ENCODE data around the gene GET3.

The GET3 gene

DNA sequence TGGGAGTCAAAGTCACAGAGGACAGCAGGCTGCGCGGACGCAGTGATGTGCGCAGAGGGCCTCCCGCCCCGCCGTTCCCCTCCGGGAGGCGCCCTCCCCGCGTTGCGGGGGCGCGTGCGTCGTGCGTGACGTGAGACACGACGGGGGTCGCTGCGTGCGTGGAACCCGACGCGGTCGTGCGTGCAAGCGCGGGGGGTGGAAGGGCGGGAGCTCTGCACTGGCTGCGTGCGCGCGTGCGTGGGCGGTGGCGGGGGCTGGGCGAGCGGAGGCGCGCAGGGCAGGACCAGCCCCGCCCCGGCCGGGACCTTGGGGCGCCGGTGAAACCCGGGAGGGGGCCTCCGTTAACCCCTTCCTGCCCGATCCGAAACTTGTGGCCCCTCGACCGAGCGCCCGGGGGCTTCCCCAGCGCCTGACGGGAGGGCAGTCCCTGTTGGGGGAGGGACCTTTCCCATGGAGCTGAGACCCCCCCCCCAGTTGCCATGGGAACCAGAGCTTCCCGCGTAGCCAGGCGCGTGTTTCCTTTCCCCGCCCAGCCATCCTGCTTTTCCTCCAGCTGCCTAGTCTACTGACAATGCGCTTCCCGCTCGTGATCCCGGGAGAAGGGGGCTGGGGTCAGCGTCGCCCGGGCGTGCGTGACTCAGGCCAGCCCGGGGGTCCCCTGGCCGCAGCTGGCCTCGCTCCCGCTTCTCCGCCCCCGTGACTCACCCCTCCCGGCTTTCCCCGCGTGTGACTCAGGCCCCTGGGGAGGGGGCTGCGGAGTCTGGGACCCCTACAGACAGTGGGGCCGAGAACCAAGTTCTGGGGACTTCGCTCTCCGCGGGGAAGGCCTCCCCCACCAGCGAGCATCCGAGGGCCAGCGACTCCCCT is 45.4 kb downstream of the GET3 start:
- peak; percentile 89 for DNase-seq

DNA sequence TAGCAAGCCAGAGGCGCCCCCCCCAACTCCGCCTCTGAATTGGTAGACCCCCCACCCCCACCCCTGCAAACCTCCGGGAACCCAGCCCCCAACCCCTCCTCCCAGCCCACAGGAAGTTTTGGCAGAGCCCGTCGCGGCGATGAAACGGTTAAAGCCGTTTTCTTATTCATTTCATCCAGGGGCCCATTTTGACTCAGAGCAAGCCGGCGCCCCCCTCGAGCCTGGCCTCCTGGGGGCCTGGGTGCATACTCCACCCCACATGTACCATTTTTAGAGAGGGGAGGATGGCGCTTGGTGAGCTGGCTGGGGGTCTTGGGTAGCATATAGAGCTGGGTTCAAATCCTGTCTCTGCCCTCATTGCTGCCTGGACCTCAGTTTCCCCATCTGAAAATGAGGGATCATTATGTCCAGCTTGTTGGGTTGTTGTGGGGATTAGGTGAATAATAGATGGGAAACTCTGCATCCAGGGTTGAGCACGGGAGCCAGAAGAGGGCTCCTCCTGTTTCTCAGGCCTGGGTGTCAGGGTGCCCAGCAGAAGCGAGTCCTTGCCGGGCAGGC is 46.1 kb downstream of the GET3 start:
- DNase-seq, result peak; percentile 84

DNA sequence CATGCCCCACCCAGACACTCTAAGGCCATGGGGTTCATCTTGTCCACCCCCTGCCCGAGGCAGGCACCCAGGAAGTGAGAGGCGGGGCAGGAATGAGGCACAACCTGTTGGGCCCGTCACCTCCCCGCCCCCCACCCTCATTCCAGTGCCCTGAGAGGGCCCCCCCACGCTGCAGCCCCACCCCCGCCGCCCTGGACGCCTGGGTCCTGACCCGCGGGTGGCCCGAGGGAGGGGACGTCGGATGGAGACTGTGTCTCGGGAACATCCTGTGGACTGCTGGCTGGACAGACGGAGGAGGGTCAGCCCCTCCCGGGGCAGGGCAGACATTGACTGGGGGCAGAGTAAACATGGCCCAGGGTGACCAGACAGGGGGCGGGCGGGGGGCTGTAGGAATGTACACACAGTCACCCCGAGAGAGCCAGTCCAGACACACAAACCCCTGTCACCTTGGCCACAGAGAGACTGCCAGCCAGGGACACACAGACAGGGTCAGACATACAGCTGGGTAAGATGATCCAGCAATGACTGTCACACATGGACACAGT is 46.6 kb downstream of the GET3 start:
- DNase-seq, result no peak

DNA sequence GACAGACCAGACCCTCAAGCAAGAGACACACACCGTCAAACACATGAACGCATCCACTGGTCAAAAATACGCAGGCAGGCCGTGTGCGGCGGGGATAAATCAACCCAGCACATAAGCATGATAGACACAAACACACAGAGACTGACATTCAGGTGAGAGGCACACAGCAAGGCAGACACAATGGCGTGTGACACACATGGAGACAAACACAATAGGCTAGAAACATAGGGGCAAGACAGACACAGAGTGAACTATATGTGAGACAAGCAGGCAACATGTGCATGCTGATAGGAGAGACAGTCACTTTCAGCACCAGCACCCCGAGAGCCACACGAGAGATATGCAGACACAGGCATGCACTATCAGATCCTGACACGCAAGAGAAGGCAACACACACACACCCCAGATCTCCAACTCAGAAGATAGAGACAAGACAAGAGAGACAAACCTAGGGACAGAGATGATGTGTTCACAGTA is 47.1 kb downstream of the GET3 start:
- DNase-seq, result no peak

DNA sequence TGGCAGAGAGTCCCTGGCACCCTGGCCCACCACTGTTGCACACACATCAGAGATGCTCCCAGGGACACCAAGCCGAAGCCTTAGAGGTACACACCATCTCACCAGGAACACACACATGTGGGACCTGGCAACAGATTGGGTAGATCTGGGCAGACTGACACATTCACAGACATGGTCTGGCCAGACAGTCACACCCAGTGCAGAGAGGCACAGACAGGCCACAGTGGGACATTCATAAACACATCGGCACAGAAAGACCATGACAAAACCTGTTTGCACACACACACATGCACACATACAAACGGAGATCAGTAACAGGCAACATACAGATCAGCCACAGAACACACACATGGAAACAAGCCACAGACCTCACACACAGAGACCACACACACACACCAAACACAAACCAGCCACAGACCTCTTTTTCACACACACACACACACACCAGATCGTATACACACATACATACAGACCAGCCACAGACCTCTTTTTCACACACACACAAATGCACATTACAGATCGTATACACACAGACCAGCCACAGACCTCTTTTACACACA is 47.7 kb downstream of the GET3 start:
- no peak for DNase-seq

DNA sequence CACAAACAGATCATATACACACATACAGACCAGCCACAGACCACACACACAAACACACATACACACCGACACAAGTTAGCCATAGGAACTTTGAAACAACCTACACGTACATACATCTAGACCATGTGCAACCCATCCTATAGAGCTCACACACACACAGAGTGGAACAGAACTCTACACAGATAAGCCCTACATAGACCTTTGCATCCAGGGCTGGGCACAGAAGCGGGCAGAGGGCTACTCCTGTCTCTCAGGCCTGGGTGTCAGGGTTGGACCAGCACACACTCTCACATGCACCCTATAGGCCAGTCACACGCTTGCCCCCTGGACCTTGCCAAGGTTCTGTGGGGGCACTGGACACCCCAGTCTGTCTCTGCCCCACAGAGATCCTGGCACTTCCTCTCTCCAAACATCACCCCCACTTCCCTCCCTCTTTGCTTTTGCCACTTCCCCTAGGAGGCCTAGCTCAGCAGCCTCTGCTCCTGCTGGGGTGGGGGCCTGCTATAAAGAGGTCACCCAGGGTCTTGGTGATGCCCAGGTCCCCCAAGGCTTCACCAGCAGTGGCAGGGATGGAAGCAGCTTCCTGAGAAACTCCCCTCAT is 48.2 kb downstream of the GET3 start:
- no peak for DNase-seq

DNA sequence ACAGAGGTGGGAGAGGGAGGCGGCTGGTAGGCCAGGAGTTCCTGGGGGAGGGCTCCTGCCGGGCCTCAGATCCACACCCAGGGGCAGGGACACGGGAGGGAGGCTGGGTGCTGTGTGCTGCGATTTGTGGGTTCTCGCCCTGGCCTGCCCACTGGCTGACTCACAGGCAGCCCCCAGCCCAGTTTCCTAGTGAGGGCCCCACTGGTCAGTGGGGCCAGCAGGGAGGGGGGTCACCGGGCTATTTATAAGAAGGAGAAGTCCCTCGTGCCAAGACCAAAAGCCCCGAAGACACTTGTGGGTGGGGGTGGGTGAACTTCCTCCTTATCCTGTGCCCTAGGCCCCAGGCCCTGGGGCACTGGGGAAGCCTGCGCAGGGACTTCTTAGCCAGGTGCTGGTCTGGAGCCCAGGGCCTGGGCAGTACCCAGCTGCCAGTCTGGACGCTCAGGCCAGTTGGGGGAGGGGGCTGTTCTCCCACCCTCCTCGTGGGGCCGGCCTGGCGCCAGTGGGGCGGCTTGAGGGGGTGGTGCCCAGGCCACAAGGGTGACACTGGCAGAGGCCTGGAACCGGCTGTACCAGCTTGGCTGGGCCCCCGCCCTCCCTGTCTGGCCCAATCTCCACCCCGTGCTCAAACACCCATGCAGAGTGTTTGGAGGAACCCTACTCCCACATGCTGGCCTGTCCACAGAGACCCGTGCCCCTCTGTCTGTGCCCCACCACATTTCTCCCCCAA is 49.0 kb downstream of the GET3 start:
- DNase-seq, result no peak

DNA sequence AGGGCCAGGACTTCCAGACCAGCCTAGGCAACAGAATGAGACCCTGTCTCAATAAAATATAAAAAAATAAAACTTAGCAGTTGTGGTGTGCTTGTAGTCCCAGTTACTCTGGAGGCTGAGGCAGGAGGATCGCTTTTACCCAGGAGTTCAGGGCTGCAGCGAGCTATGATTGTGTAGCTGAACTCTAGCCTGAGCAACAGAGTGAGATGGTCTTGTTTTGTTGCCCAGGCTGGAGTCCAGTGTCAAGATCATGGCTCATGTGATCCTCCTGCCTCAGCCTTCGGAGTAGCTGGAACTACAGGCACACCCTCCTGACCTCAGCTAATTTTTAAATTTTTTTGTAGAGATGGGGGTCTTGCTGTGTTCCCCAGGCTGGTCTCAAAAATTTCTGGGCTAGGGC is 49.7 kb downstream of the GET3 start:
- DNase-seq, result no peak

DNA sequence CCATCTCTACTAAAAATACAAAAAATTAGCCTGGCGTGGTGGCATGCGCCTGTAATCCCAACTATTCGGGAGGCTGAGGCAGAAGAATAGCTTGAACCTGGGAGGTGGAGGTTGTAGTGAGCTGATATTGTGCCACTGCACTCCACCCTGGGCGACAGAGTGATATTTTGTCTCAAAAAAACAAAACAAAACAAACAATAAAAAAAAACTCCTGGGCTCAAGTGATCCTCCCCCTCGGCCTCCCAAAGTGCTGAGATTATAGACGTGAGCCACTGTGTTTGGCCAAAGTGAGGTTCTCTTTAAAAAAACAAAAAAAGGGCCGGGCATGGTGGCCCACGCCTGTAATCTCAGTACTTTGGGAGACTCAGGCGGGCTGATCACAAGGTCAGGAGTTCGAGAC is 50.2 kb downstream of the GET3 start:
- no peak for DNase-seq

DNA sequence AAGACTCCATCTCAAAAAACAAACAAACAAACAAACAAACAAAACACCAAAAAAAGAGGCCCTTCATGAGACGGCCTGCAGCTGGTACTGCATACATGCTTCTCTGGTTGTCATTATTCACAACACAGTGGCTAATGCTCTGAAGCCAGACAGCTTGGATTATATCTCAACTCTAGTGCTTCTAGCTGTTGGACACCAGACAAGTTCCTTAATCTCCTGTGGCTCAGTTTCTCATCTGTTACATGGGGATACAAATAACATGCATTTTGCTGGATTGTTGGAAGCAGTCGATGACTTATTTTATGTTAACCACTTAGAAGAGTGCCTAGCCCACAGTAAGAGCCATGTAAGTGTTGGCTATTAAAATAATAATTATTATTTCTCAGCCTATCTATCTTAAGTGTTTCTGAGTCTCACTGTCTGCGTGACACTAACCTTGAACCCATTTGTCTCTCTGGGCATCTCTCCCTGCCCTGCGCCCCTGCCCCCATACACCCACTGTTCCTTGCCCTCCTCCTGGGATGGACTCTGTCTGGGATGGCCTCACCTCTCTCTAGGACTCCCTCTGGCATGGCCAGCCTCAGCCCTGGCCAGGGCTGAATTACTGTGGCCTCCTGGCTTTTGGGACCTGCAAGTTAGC is 50.9 kb downstream of the GET3 start:
- DNase-seq, result no peak

DNA sequence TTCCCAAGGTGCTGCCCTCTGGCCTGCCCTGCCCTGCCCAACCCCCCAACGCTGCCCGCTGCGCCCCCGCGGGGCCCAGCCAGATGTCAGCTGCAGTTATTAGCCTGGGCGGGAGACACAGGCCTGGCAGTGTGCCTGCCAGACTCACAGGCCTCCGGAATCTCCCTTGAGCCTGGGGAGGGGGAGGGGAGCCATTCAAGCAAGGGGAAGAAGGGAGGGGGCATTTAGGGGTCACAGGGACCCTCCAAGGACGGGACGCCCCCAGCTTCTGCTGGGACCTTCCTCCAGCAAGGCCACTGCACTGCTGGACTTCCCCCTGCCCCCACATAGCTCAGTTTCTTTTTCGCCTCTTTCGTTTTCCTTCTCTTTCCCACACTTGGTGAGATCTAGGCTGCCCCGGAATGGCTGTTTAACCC is 51.4 kb downstream of the GET3 start:
- DNase-seq, result no peak

DNA sequence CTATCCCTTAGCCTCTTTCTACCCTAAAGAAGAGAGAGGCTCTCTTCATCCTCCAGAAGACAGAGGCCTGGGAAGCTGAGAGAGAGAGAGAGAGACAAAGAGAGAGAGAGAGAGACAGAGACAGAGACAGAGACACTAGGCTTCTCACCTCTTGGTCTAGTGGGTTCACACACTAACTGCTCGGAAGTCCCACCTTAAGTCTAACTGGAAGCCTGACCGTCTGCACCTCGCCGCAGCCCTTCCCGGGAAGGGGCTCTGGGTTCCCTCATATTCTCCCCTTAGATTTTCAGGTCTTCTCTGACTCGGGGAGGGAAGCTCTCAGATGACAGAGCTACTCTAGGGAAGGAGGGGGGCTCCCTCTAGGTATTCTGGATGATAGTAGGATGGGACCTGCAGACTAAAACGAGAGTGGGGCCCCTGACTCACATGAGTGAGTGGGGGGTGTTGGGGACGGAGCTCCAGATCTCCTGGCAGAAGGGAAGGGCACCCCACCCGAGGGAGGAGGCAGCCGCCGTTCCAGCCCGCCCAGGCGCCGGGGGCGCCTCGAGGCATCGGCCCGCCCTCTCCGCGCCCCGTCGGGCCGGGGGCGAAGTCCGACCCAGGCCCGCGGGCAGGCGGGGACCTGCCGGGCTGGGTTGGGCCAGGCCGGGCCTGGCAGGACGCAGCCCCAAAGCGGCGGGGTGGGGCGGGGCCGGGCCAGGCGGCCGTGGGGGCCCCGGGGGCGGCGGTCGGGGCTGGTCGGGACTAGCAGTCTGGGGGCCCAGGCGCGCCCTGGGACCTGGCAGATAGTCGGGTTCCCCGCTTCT is 52.0 kb downstream of the GET3 start:
- DNase-seq, result peak; percentile 52

DNA sequence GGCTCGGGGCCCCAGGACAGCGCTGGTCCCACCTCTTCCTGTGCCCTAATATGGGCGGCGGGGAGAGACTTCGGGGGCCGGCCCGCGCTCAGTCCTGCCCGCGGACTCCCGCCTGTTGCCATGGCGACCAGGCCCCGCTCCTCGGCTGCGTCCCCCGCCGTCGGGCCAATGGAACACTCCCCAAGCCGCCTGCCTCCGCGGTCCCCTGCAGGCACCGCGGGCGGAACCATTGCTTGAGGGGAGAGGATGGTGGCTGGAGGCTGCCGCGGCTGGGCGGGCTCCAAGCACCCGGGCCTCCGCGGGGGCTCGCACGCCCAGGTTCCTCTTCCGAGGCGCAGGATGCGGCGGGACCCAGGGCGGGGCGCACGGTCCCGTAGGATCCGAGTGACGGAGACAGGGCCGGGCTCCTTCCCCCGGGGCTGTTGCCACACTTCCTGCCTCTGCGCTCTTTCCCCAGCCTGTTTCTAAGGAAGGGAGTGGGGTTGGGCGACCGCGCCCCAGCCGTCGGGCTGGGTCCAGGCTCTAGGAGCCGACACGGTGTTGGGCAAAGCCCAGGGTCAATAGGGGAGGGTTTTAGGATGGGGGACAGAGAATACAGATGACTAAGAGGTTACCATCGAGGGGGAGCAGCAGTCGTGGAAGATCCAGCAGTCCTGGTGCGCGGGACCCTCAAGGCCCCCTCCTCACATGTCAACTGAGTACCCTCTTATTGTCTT is 52.8 kb downstream of the GET3 start:
- peak; percentile 98 for DNase-seq

DNA sequence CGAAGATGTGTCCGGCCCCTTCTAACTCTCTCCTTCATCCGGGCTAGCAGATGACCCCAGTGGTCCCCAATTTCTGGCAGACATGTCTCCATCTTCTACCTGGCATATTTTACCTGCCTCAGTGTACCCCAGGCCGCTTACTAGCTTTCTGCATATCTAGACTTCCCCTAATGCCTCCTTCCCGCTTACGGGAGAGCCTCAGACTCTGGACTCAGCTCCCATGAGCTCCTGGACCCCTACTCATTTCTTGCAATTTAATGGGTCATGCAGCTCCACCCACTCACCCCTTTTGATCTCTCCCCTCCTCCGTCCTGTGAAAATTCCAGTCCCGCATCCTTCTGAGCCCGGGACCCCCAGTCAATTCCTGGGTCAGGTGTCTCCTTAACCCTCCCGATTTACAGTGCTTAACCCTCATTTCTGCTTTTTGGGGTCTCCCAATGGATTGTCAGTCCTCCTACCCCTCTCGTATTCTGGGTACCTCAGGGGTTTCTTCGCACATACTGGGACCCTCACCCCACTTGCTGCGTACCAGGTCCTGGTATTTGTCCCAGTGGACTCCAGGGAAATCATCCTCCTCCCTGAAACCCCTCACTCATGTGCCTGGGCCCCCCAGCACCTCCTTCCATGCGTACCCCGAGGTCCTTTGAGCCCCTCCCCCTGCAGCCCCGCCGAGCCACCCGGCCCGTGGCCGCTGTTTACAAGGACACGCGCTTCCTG is 53.5 kb downstream of the GET3 start:
- no peak for DNase-seq

DNA sequence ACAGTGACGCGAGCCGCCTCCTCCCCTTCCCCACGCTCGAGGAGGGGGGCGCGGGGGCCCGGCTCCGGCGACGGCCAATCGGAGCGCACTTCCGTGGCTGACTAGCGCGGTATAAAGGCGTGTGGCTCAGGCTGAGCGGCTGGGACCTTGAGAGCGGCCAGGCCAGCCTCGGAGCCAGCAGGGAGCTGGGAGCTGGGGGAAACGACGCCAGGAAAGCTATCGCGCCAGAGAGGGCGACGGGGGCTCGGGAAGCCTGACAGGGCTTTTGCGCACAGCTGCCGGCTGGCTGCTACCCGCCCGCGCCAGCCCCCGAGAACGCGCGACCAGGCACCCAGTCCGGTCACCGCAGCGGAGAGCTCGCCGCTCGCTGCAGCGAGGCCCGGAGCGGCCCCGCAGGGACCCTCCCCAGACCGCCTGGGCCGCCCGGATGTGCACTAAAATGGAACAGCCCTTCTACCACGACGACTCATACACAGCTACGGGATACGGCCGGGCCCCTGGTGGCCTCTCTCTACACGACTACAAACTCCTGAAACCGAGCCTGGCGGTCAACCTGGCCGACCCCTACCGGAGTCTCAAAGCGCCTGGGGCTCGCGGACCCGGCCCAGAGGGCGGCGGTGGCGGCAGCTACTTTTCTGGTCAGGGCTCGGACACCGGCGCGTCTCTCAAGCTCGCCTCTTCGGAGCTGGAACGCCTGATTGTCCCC is 54.2 kb downstream of the GET3 start, which contains the start of gene JUNB:
JUNB (plus strand) TSS at position 142 of the 706 bp plus-strand sequence; CDS start at position 428, 286 bp downstream.
- DNase-seq, result peak; percentile 97

DNA sequence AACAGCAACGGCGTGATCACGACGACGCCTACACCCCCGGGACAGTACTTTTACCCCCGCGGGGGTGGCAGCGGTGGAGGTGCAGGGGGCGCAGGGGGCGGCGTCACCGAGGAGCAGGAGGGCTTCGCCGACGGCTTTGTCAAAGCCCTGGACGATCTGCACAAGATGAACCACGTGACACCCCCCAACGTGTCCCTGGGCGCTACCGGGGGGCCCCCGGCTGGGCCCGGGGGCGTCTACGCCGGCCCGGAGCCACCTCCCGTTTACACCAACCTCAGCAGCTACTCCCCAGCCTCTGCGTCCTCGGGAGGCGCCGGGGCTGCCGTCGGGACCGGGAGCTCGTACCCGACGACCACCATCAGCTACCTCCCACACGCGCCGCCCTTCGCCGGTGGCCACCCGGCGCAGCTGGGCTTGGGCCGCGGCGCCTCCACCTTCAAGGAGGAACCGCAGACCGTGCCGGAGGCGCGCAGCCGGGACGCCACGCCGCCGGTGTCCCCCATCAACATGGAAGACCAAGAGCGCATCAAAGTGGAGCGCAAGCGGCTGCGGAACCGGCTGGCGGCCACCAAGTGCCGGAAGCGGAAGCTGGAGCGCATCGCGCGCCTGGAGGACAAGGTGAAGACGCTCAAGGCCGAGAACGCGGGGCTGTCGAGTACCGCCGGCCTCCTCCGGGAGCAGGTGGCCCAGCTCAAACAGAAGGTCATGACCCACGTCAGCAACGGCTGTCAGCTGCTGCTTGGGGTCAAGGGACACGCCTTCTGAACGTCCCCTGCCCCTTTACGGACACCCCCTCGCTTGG is 55.0 kb downstream of the GET3 start:
- peak; percentile 89 for DNase-seq

DNA sequence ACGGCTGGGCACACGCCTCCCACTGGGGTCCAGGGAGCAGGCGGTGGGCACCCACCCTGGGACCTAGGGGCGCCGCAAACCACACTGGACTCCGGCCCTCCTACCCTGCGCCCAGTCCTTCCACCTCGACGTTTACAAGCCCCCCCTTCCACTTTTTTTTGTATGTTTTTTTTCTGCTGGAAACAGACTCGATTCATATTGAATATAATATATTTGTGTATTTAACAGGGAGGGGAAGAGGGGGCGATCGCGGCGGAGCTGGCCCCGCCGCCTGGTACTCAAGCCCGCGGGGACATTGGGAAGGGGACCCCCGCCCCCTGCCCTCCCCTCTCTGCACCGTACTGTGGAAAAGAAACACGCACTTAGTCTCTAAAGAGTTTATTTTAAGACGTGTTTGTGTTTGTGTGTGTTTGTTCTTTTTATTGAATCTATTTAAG is 55.6 kb downstream of the GET3 start:
- no peak for DNase-seq
